GM10248 (cell line): ENCODE measurements around the gene COX14.
"Not testable (repeated sequence)": the region's sequence is repeated elsewhere in the genome, so short reads cannot be mapped to it uniquely, and the experiment has no call there.

Experiments used
- CTCF ChIA-PET: fragments of 300-600 bp; sonication (Branson Sonifier 250); formaldehyde crosslinking; extraction: SDS; loops from one replicate; lab custom pipeline; 2021; ENCODE audit warnings: antibody characterized with exemption; lab: Yijun Ruan, JAX
- POLR2A ChIA-PET: fragments of 350-650 bp; sonication (Branson Sonifier 250); formaldehyde crosslinking; extraction: SDS; loops from one replicate; lab custom pipeline; 2020; ENCODE audit warnings: antibody characterized with exemption; lab: Yijun Ruan, JAX
- DNase-seq: peaks from one replicate; pipeline ENCODE4 v3.0.0; 2012; ENCODE audit errors: extremely low spot score
- TF ChIP-seq, protein P1 (sequence below): IDR thresholded peaks from 2 replicates; pipeline ENCODE4 v1.5.1; 2012; ENCODE audit warnings: mild to moderate bottlenecking, low read depth; ENCODE audit errors: extremely low read depth, missing control alignments, control extremely low read depth

The COX14 gene

DNA sequence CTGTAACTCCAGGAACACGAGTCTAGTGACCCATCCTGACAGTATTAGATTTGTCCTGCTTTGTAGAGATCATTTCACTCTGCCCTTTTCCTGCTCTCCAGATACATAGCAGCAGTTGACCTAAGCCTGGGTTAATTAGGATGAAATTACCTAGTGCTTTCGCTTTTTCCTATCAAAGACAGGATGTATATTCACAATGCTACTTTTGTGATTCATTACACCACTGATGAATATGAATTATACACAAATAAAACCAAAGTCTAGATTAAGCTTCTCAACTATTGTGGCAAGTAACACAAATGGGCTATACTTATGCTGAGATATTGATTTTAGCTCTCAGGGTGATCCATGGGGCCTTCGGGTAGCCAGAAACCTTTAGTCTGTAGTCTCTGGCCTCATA lies 37.3 kb downstream of the COX14 start:
- TF ChIP-seq, protein P1, sequence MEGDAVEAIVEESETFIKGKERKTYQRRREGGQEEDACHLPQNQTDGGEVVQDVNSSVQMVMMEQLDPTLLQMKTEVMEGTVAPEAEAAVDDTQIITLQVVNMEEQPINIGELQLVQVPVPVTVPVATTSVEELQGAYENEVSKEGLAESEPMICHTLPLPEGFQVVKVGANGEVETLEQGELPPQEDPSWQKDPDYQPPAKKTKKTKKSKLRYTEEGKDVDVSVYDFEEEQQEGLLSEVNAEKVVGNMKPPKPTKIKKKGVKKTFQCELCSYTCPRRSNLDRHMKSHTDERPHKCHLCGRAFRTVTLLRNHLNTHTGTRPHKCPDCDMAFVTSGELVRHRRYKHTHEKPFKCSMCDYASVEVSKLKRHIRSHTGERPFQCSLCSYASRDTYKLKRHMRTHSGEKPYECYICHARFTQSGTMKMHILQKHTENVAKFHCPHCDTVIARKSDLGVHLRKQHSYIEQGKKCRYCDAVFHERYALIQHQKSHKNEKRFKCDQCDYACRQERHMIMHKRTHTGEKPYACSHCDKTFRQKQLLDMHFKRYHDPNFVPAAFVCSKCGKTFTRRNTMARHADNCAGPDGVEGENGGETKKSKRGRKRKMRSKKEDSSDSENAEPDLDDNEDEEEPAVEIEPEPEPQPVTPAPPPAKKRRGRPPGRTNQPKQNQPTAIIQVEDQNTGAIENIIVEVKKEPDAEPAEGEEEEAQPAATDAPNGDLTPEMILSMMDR: no peak
- POLR2A ChIA-PET: no interaction called here
- no peak for DNase-seq
- CTCF ChIA-PET: interaction anchor here (0.9 to 6.1 kb wide), 9 partner anchors 8 to 165 kb away, joined by 3 to 38 read pairs (median 4); partner anchors contain the start of genes CERS5 and COX14

DNA sequence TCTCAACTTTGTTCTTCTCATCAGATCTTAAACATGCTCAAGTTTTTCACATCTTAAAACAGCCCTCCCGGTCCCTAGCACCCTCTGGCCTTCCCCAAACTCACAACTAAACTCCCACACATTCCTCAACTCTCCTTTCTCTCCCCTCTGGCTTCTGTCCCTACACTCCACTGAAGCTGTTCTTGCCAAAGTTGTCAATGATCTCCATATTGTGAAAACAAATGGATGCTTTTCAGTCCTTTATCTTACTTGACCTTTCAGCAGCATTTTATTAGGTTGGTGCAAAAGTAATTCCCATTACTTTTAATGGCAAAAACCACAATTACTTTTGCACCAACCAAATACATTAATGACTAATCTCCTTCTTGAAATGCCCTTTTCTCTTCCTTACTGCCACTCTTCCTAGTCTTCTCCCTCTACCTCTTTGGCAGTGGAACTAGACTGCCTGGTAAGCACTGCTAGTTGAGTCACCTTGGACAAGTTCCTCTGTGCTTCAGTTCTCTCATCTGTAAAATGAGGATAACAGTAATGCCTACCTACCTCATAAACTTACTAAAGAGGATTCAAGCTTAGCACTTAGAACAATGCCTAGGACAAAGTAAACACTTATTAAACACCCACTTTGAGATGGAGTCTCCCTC lies 39.1 kb downstream of the COX14 start:
- CTCF ChIA-PET: interaction anchor here (3.6 to 6.1 kb wide), 2 partner anchors 18 to 41 kb away, joined by 15 to 38 read pairs; partner anchors contain the start of gene COX14
- POLR2A ChIA-PET: no interaction called here
- TF ChIP-seq, protein P1: no peak
- DNase-seq: no peak

DNA sequence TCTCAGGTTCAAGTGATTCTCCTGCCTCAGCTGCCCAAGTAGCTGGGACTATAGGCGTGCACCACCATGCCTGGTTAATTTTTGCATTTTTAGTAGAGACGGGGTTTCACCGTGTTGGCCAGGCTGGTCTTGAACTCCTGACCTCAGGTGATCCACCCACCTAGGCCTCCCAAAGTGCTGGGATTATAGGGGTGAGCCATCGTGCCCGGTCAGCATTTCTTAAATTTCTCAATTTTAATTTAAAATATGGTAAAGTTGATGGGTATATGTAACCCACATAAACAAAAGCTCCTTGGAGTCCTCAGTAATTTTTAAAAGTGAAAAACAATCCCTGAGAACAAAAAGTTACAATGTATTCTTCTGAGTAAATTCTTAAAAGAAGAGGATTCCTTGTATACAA lies 42.9 kb downstream of the COX14 start:
- POLR2A ChIA-PET, DNase-seq: not testable (repeated sequence)
- CTCF ChIA-PET: interaction anchor here (1.1 to 6.1 kb wide), 14 partner anchors 9 to 188 kb away, joined by 3 to 38 read pairs (median 6); partner anchors contain the start of genes CERS5 and COX14

DNA sequence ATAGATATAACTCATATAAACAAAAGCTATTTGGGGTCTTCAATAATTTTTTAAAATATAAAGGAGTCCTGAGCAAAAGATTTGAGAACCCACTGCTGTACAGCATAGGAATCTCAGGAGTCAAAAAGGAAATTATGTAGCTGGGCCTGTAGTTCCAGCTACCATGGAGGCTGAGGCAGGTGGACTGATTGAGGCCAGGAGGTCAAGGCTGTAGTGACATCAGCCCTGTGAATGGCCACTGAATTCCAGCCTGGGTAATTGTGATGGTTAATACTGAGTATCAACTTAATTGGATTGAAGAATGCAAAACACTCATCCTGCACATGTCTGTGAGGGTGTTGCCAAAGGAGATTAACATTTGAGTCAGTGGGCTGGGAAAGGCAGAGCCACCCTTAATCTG lies 44.6 kb downstream of the COX14 start:
- no peak for DNase-seq
- TF ChIP-seq, protein P1: no peak
- CTCF ChIA-PET: interaction anchor here (1.1 to 2.8 kb wide), 6 partner anchors 9 to 190 kb away, joined by 3 to 17 read pairs (median 6); partner anchors contain the start of genes CERS5 and COX14
- POLR2A ChIA-PET: interaction anchor here (0.5 kb wide), 1 partner anchor 25 kb away, joined by 7 read pairs; no protein-coding TSS in a partner anchor

DNA sequence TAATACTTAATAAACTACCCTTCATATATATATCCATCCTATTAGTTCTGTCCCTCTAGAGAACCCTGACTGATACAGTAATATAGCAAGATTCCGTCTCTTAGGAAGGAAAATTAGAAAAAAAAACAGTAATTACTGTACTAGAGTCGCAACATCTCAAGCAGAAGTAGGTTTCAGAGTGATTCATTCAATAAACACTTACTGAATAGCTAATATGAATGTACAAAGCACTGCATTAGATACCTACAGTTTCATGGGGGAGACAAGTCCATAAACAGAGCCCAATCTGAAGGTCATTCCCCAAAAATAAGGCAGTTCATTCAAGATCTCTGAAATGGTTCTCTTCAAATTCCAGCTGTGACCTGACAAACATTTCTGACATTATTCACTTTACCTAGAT lies 45.2 kb downstream of the COX14 start:
- CTCF ChIA-PET: interaction anchor here (0.9 to 2.8 kb wide), 7 partner anchors 9 to 190 kb away, joined by 3 to 17 read pairs (median 5); partner anchors contain the start of genes CERS5, COX14 and SMARCD1
- TF ChIP-seq, protein P1: no peak
- POLR2A ChIA-PET: no interaction called here
- DNase-seq: no peak

DNA sequence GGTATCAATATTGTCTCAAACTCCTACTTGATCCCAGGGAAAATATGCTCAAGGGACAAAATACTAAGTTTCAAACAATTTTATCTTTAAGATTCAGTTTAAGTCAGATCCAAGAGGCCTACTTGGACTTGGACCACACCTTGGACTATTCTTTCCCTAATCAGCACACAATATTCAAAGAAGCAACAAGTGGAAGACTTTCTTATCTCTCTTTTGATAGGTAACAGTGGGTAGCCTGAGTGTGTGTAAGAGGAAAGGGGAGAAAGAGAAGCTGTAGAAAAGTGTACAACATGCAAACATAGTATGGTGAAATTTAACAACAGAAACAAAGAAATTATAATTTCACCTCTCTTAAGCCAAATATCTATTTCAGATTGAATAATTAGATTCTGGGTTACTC lies 48.6 kb downstream of the COX14 start:
- CTCF ChIA-PET: interaction anchor here (1.0 to 3.0 kb wide), 4 partner anchors 15 to 121 kb away, joined by 3 to 11 read pairs (median 6); no protein-coding TSS in a partner anchor

DNA sequence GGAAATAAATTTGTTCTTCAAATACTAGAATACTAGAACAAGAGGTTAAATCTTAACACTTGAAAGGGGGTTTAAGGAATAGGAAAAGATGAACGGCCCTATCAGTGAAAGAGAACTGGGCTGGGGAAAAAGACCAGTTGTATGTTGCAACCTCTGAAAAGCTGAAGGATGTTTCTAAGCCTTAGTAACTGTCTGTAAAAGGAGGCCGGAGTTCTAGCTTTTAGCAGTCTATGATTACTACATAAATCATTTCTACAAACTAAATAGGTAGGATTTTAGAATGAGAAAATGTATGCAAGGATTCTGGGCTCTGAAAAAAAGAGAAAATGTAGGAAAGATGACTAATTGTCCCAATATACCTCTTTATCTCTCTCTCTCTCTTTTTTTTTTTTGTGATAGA lies 50.2 kb downstream of the COX14 start:
- ChIA-PET POLR2A (no interaction called here), CTCF (interaction anchor here (0.7 to 3.6 kb wide), 5 partner anchors 30 to 92 kb away, joined by 3 to 22 read pairs (median 8); partner anchors contain the start of gene COX14)
- TF ChIP-seq, protein P1: no peak
- no peak for DNase-seq

More for the DNA sequence above, 48.6 kb downstream of the COX14 start:
- DNase-seq: no peak
- POLR2A ChIA-PET: interaction anchor here (0.9 kb wide), 1 partner anchor 48 kb away, joined by 3 read pairs; the partner anchor contains the start of gene COX14
- TF ChIP-seq, protein P1: no peak
